Esophagus muscularis mucosa (tissue), 3 donors: ENCODE data around the gene PHAF1.

Source experiments
- POLR2A ChIP-seq: fragments of 450-650 bp; IDR thresholded peaks from one replicate; pipeline ENCODE4 v1.6.1; 2017; ENCODE audit warnings: antibody characterized with exemption, moderate library complexity, mild to moderate bottlenecking, low read depth
- POLR2AphosphoS5 ChIP-seq, 2 donors: sonication (generic); formaldehyde crosslinking; IDR thresholded peaks; one replicate each; pipeline ENCODE4 v1.6.1; 2017; ENCODE audit warnings: antibody characterized with exemption in 2 of 2
- TF ChIP-seq, protein P1 (sequence below), 3 experiments: fragments of 200-600 bp in 2 of 3; fragments of 450-650 bp in 1 of 3; sonication (generic) in 2 of 3; IDR thresholded peaks; one replicate each; pipeline ENCODE4 v1.5.1; 2017 to 2019; ENCODE audit warnings: antibody characterized with exemption in 3 of 3, mild to moderate bottlenecking in 2 of 3, moderate library complexity in 1 of 3

GRCh38 chr16:67108931-67109406 is 772 bp upstream of the PHAF1 start:
- TF ChIP-seq, protein P1, sequence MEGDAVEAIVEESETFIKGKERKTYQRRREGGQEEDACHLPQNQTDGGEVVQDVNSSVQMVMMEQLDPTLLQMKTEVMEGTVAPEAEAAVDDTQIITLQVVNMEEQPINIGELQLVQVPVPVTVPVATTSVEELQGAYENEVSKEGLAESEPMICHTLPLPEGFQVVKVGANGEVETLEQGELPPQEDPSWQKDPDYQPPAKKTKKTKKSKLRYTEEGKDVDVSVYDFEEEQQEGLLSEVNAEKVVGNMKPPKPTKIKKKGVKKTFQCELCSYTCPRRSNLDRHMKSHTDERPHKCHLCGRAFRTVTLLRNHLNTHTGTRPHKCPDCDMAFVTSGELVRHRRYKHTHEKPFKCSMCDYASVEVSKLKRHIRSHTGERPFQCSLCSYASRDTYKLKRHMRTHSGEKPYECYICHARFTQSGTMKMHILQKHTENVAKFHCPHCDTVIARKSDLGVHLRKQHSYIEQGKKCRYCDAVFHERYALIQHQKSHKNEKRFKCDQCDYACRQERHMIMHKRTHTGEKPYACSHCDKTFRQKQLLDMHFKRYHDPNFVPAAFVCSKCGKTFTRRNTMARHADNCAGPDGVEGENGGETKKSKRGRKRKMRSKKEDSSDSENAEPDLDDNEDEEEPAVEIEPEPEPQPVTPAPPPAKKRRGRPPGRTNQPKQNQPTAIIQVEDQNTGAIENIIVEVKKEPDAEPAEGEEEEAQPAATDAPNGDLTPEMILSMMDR (IDR thresholded peaks at IDR 0.05): no peak
- TF ChIP-seq POLR2A: no peak
- TF ChIP-seq POLR2AphosphoS5 (IDR thresholded peaks at IDR 0.05): no peak
